Midbrain (tissue), 1 donor: ENCODE results near the gene MXD4.
"Not testable (repeated sequence)": the region's sequence is repeated elsewhere in the genome, so short reads cannot be mapped to it uniquely, and the experiment has no call there.

Experiments used
- DNase-seq: peaks from one replicate; lab custom pipeline; 2025; lab: John Stamatoyannopoulos, UW

MXD4 gene

DNA sequence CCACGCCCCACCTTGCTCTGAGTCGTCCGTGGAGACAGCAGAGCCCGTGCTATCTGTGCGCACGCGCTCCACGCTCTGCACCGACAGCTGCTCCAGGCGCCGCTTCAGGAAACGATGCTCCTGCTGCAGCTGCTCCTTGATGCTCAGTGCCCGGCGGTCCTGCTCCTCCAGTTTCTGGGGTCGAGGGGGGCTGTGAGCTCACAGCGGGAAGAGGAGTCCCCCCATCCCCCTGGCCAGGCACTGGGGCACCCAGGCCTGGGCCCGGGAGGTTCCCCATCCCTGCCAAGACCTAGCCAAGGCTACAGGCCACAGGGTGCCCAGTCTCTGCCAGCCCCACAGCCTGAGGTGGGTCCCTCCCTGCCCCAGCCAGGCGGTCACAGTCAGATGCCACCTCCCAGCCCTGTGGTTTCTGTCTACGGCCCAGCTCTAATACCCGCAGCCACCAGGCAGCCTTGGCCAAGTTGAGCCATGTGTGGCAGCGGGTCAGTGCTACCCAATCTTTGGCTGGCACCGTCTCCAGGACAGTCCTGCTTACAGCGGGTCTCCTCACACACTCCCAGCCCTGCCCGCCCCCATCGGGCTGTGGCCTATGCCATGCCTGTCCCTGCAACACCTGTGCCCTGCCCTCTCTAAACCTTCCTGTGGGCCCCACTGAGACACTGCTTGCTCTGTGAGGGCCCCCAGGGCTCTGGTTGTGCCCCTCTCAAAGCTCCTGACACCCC is 10.7 kb downstream of the MXD4 start:
- no peak for DNase-seq

DNA sequence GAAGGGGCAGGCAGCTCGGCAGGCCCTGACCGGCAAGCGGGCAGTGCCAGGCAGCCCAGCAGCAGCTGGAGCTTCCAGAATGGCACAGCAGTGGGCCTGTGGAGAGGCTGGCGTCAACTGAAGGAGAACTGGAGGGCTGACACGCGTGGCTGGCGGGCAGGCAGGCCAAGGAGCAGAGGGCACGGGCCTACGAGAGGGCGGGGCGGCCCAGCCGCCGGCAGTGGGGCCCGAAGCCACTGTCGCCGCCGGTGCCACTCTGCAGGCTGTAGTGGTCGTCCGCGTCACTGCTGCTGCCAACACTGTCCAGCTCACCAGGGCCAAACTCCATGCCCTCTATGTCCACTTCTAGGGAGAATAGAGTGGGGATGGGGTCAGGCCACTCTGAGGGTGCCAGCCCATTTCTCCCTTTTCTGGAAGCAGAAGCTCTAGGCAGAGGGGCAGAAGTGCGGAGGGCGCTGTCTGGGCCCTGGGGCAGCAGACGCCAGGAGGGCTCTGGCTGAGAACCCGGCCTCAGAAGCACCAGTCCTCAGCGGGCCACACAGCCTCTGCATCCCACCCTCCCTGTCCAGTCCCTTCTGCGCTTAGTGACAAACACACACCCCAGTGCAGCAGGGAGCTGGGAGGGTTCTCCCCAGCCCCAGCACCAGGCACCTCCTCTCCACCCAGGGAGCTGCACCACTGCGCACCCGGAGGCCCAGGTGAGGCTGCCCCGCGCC is 11.4 kb downstream of the MXD4 start:
- no peak for DNase-seq

DNA sequence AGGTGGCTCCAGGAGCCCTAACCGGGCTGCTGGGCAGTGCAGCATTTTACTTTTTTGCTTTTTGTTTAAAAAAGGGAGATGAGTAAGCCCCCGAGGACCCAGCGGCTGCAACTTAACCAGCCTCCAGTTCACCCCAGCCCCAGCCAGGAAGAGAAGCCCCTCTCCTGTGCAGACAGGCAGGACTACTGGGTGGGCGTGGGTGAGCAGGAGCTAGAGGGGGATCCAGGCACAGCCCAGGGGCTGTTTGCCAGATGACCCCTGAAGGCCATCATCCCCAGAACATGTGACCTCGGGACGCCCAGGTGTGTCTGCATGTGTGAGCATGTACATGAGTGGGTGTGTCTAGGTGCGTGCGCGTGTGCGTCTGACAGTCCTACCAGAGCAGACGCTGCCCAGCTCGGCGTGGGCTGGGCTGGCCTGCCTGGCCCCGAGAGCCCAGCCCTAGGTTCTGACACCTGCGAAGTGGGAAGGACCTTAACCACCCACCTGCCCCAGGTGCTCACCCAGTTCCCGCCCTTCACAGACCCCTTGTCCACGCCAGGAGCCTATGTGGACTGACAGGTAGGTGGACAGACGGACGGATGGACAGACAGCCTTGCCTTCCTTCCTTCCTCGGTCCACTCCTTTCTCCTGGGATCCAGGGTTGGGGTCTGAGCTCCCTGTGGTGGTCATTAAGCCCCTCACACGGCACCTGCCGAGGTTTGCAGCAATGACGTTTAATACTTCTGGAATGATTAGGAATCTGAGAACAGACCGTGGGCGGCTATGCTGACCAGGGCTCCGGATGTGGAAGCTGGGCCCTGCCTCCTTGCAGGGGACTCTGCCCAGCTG is 12.2 kb downstream of the MXD4 start:
- no peak for DNase-seq

DNA sequence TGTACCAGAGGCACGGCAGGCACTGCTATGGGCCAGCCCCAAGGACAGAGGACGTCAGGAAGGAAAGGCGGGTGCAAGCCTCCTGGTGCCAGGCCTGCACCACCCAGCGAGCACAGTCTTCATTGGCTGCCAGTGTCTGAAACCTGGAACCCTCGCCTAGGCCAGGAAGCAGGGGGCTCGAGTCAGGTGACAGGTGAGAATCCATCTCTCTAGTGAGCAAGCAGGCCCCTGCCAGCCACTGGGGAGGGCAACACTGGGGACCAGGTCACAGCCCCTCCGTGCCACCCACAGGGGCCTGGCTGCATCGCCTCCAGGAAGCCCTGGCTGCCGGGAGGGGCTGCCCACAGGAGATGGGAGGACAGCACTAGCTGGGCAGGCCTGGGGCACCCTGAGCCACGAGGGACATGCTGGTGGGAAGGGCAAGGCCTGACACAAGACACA is 13.1 kb downstream of the MXD4 start:
- DNase-seq: no peak

DNA sequence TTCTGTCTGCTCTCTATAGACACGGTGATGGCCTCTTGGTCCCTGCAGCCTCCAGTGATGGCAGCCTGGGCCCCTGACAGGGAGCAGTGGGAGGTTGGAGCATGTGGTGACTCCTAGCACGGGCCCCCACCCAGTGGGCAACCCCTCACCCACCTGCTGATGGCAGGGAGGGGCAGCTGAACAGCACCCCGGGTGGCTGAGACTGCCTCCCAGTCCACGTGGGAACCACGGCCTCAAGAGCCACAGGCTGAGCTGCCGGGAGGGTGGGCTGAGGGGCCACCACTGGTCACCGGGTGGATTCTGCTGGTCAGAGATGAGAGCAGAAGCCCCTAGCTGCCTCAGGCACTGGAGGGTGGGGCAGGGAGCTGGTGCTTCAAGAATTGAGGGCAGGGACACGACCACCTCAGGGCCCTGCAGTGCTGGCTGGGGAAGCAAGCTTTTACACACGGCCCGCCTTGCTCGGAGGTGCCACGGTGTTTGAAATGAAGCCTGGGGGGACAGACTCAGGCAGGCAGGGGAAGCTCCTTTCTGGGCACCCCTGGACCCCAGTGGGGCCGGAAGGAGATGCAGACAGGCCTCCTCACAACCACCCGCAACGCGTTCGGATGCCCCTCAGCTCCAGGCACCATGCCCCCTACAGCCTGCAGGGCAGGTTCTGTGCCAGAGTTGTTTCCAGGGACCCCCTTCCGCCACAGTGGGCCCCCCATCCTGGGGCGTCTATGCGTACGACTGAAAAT is 13.7 kb downstream of the MXD4 start:
- DNase-seq: no peak

DNA sequence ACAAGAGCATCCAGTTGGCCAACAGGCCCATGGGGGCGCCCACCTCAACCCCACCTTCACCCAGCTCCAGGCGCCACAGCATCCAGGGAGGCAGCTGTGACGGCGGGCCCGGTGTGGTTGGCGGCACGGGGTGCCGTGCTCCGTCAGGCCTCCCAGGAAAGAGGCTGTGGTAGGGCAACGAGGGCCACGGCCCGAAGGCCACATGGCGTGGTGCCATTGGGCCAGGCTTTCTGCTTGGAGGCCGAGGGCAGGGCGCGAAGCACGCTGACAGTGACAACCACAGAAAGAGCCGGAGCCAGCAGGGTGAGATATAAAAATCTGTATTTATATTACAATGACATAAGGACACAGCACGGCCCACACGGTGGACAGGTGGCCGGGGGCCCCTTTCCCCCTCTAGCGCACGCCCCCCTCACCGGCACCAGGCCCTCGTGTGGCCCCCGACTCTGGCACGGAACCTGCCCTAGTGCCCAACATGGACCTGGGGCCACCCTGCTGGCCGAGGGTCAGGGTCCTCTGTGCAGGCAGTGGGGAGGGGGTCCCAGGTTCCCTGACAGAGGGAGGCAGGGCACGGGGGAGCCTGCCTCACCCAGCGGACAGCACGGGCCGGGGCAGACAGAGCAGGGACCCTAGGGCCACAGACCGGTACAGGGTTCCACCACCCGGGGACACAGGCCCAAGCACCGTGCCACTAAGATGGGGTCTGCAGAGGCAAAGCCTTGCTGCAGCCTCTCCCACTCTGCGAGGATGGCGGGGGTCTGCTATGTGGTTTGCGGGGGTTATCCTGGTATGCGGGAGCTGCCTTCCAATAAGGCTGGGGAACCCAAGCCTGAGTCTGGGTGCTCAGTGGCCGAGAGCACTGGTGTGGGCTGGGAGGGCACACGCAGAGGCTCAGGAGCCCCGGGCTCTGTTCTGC is 14.5 kb downstream of the MXD4 start:
- no peak for DNase-seq

DNA sequence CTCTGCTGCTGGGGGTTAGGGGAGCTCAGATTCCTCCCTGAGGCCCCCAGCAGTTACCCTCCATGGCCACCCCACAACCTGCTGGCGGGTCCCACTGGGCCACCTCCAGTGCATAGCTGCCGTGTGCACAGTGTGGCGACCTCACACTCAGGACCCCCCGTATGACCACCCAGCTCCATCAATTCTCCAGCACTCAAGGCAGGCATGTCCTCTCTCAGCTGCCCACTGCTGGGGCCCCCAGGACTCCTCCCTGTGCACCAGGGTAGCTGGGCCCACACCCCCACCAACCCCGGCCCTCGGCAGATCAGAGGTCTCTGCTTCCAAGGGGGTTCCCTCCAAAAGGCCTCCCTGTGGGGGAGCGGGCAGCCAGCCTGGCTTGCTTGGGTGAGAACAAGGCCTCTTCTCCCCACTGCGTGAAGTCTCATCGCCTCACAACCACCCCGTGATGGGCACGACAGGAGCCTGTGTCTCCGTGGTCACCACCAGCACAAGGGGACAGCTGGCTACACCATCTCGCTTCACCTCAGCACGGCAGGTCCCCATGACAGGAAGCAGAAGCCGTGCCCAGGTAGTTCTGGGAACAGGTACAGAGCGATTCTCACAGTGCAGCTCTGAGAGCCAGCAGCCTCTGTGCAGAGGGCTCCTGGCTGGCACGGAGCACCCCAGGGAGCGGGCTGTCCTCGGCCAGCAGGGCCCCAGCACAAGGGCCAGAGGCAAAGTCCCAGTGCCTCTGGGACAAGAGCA is 15.4 kb downstream of the MXD4 start:
- DNase-seq: no peak

DNA sequence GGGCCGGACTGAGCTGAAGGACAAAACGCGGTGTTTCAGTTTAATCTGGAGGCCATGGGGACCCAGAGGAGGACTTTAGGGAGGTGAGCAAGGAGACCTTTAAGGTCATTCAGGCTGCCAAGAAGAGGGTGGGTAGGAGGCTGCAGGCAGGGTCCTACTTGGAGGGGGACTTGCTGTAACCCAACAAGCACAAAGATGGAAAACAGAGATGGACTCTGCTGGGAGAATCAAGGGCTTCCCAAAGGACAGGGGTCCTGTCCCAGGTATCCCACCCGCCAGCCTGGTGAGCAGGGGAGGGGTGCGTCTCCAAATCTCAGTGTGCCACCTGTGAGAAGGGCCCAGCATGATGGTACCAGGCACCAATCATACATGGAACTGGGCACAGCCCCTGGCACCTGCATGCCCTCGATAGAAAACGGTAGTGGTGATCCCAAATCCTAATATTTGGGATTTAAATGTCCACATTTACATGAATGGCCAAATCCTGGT is 16.1 kb downstream of the MXD4 start:
- no peak for DNase-seq

DNA sequence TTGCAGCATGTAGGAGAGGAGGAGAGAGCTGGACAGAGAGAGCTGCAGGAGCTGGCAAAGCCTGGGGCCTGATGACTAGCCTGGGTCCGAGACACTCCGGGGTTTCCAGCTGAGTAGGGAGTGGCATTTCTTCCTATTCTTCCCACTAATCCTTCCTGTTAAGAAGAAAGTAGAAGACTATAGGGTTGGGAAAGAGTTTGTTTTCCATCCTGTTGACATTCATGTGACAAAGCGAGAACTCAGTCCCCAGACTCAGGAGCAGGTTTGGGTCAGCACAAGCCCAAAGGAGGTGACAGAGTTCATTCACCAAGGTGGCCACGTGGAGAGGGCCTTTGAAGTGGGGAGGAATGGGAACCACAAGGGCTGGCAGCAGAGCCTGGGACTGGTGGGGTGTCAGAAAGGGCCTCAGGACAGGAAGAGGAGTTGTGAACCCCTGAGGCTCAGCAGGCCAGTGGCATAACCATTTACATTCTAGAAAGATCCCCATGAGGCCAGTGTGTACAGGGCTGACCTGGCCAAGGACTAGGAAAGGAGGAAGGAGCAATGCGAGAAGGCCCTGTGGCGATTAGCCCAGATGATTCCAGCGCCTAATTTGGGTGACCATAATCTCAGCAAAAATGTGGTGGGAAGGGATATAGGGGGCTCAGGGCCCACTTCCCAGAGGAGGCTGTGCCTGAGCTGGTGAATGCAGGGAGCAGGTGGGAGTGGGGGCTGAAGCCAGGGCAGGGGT is 16.7 kb downstream of the MXD4 start:
- DNase-seq: no peak

DNA sequence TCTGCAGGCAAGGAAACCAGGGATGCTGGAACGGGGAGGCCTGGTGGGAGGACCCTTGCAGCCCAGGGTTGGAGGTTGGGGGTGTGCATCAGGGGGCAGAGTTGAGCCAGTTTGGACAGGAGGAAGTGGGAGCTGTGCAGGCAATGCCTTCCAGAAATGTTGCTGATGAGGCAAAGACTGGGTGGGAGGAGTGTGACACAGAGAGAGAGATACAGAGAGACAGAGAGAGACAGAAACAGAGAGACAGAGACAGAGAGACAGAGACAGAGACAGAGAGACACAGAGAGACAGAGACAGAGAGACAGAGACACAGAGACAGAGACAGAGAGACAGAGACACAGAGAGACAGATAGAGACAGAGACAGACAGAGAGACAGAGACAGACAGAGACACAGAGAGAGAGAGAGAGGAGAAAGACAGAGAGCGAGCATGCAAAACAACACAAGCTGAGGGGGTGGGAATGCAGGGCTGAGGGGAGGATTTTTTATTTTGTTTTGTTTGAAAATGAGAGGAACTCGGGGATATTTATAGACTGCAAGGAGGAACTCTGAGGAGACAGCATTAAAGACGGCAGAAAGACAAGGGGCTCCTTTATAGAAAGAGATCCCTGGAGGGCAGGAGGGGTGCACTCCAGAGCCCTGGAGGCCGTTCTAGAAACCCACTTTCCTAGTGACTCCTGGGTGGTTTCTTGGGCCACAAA is 18.1 kb downstream of the MXD4 start:
- DNase-seq: peak; percentile 46

DNA sequence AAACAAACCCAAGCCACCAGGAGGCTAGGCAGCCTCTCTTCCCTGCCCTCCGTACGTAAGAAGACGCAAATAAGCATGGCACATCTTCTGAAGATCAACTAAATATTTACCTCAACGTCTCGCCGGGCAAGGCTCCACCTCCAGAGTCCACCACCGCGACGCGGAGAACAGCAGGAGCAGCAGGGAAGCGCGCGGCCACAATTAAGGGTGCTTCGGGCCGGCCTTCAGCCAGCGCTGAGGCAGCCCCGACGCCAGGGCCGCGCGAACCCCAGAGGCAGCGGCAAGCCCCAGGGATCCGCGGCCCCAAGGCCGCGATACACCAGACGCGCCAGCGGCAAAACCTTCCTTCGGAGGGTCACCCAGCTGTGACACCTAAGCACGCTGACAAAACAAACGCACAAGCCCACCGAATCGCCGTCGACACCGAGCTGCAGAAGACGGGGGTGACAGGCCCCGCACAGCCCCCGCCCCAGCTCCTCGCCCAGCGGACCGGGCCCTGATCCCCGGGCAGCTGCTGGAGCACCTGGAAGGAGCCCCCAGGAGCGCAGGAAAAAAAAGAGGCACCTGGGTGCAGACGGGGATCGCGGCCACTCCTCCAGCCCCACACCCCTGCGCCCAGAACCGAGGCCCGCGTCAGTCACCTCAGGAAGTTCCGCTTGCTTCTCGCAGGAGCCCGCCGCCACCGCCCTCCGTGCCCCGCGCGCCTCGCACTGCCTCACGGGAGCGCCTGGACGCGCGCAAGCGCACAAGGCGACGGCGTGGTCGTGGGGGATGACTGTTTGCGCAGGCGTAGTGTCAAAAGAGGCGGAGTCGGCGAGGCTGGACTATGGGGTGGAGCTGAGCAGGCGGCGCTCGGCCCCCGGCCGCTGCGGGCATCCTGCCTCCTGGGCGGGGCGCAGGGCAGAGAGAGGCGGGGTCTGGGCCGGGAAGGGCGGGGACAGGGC is 20.2 kb downstream of the MXD4 start, which contains the start of the genes HAUS3 and POLN:
TSS of gene HAUS3 (minus strand) at position 712 of the 944 bp plus-strand sequence. CDS start 1,175 bp downstream, outside the sequence.
TSS of gene POLN (minus strand) at position 712 of the 944 bp plus-strand sequence. CDS start 12,890 bp downstream, outside the sequence.
- DNase-seq: peak; percentile 98

DNA sequence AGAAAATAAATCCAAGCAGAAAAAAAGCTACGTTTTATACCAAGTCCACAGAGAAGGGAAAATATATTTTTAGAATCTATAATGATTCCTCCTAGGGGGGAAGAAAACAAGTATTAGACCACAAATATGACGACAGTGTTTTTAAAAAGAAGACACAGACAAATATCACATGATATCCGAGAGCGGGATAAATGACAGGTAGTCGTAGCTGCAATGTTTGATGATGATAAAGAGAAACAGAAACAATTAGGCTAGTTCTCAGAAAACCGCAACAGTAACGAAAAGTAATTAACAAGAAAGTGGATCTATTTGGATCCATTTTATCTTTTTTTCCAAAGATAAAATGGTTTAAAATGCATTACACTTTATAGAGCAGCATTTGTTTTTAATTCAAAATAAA is 20.9 kb downstream of the MXD4 start:
- DNase-seq: no peak

DNA sequence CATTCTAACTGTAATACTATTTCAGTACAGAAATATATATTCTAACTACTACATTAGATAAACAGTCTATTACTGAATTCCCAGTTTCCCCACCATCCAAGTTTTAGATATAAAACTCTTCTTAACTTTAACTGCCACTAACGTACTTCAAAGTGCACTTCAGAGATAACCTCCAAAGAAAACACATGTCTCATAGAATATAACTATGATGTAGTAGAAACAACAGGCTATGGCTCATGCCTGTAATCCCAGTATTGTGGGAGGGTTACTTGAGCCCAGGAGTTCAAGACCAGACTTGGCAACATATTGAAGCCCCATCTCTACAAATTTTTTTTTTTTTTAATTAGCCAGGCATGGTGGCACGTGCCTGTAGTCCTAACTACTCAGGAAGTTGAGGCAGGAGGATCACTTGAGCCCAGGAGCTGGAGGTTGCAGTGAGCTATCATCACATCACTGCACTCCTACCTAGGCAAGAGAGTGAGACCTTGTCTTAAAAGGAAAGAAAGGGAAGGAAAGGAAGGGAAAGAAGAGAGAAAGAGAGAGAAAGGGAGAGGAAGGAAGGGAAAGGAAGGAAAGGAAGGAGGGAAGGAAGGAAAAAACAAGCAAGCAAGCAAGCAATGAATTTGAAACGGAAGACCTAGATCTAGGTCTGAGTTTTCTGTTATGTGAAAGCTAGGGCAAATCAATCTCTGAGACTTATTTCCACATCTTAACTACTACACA is 24.8 kb downstream of the MXD4 start:
- DNase-seq: no peak

DNA sequence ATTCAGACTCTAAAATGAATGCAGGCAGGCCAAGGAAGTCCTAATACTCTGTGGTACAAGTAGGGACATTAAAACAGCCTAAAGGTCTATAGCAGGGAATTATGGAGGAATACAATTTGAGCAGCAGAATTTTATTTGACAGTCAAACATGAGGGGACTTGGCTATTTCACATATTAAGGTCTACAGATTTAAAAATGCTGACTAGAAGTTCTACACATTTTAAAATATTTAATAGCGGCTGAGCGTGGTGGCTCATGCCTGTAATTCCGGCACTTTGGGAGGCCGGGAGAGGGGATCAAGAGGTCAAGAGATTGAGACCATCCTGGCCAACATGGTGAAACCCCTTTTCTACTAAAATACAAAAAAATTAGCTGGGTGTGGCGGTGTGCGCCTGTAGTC is 30.8 kb downstream of the MXD4 start:
- DNase-seq: no peak

DNA sequence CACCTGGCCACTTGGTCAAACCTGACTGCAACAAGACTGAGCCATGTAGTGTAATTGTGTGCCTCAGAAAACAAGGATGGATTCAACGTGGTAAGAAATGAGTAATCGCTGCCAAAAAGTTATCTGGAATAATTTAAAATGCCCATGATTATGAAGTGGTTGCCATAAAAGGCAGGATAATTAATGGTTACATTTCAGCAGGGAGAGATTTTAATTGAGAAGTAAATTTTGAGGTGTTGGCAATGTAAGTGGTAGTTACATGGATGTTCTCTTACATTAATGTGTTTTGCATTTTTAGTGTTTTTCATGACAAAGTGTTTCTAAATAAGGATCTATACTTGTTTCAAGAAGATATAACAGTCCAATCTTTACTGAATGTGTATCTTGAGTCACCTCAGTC is 35.6 kb downstream of the MXD4 start:
- DNase-seq: no peak

DNA sequence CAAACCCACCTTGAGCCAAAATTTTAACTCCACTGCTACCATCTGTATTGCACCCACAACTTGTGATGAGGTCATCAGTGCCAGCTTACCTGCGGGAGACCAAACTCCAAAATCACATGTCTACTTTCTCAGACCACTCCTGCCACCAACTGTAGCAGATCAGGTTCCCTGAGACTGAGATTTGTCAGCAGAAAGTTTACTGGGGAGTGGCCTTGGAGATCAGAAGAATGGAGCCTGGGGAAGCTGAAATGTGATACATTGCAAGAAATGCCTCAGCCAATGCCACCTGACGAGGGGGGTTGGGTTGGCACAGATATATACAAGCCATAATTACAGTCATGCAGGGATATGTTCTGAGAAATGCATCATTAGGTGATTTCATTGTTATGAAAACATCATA is 39.1 kb downstream of the MXD4 start:
- DNase-seq: no peak

DNA sequence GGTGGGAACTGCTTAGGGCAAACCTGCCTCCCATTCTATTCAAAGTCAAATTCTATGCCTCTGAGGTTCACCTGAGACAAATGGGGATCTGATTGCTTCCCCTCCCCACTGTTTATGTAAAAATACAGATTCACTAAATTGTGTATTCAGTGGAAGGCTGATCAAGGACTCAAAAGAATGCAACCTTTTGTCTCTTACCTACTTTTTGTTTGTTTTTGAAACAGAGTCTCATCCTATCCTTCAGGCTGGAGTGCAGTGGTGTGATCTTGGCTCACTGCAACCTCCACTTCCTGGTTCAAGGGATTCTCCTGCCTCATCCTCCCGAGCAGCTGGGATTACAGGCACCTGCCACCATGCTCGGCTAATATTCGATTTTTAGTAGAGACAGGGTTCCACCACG is 40.5 kb downstream of the MXD4 start:
- not testable (repeated sequence) for DNase-seq
